Skin epidermis (tissue), 12 donors: ENCODE measurements around the gene CSNK1E.
A peak's percentile ranks its signal among the peaks of the same experiment; 100 is the strongest.

Experiments
- H3K27ac ChIP-seq, 21 experiments: fragments of 200-600 bp; sonication (generic) in 11 of 21; one replicate each; pipeline ENCODE4 v1.5.0; 2020; ENCODE audit warnings: mild to moderate bottlenecking in 3 of 21, inconsistent platforms in 2 of 21, moderate library complexity in 2 of 21
- H3K4me3 ChIP-seq, 7 experiments: fragments of 200-600 bp; sonication (generic) in 2 of 7; one replicate each; pipeline ENCODE4 v1.5.0; 2020; ENCODE audit warnings: inconsistent platforms in 2 of 7, mild to moderate bottlenecking in 2 of 7, moderate library complexity in 1 of 7

Gene CSNK1E

GRCh38 chr22:38260761-38261681 lies 56.2 kb downstream of the CSNK1E start:
- Histone ChIP-seq H3K27ac (peak overlapping the region in 19 of 21 experiments; percentile 3 to 77 (median 70)), H3K4me3 (no peak overlapping the region)

GRCh38 chr22:38259370-38259769 lies 57.9 kb downstream of the CSNK1E start:
- peak overlapping the region in 6 of 21 experiments; percentile 11 to 49 (median 18) for H3K27ac ChIP-seq

GRCh38 chr22:38258895-38259294 lies 58.3 kb downstream of the CSNK1E start:
- Histone ChIP-seq H3K4me3 (no peak overlapping the region), H3K27ac (peak overlapping the region in 6 of 21 experiments; percentile 11 to 73 (median 38))

More at GRCh38 chr22:38259370-38259769, 57.9 kb downstream of the CSNK1E start:
- H3K4me3 ChIP-seq, result no peak overlapping the region

GRCh38 chr22:38257650-38258250 lies 59.5 kb downstream of the CSNK1E start:
- Histone ChIP-seq H3K27ac (peak overlapping the region in 12 of 21 experiments; percentile 34 to 80 (median 67)), H3K4me3 (no peak overlapping the region)

- Histone ChIP-seq H3K4me3 (no peak overlapping the region), H3K27ac (peak overlapping the region in 14 of 21 experiments; percentile 17 to 80 (median 64))
Measured at GRCh38 chr22:38257181-38257580, 60.1 kb downstream of the CSNK1E start.

GRCh38 chr22:38255697-38256096 lies 61.5 kb downstream of the CSNK1E start:
- Histone ChIP-seq H3K4me3 (no peak overlapping the region), H3K27ac (no peak overlapping the region)

GRCh38 chr22:38251341-38251692 lies 65.9 kb downstream of the CSNK1E start:
- H3K27ac ChIP-seq, result no peak overlapping the region
- no peak overlapping the region for H3K4me3 ChIP-seq

GRCh38 chr22:38250643-38251340 lies 66.4 kb downstream of the CSNK1E start:
- H3K4me3 ChIP-seq, result no peak overlapping the region
- H3K27ac ChIP-seq, result no peak overlapping the region

- no peak overlapping the region for H3K4me3 ChIP-seq
- H3K27ac ChIP-seq, result no peak overlapping the region
Measured at GRCh38 chr22:38249803-38250642, 67.2 kb downstream of the CSNK1E start.

- Histone ChIP-seq H3K4me3 (no peak overlapping the region), H3K27ac (no peak overlapping the region)
Measured at GRCh38 chr22:38249301-38249700, 67.9 kb downstream of the CSNK1E start.

GRCh38 chr22:38248280-38248679 lies 69.0 kb downstream of the CSNK1E start:
- peak overlapping the region in 2 of 21 experiments; percentile 29 to 57 for H3K27ac ChIP-seq
- H3K4me3 ChIP-seq, result no peak overlapping the region

GRCh38 chr22:38247713-38248112 lies 69.5 kb downstream of the CSNK1E start:
- Histone ChIP-seq H3K27ac (peak overlapping the region in 5 of 21 experiments; percentile 14 to 73 (median 40)), H3K4me3 (no peak overlapping the region)

GRCh38 chr22:38246692-38247091 lies 70.5 kb downstream of the CSNK1E start:
- H3K4me3 ChIP-seq, result no peak overlapping the region
- H3K27ac ChIP-seq, result peak overlapping the region in 4 of 21 experiments; percentile 35 to 73 (median 48)

- no peak overlapping the region for H3K4me3 ChIP-seq
- H3K27ac ChIP-seq, result no peak overlapping the region
Measured at GRCh38 chr22:38246046-38246658, 71.1 kb downstream of the CSNK1E start.

GRCh38 chr22:38244106-38244505 lies 73.1 kb downstream of the CSNK1E start:
- Histone ChIP-seq H3K4me3 (no peak overlapping the region), H3K27ac (no peak overlapping the region)

- Histone ChIP-seq H3K27ac (peak overlapping the region in 5 of 21 experiments; percentile 25 to 50 (median 35)), H3K4me3 (no peak overlapping the region)
Measured at GRCh38 chr22:38243007-38243765, 74.0 kb downstream of the CSNK1E start.

GRCh38 chr22:38240734-38241252 lies 76.4 kb downstream of the CSNK1E start:
- no peak overlapping the region for H3K4me3 ChIP-seq
- peak overlapping the region in 4 of 21 experiments; percentile 11 to 38 (median 18) for H3K27ac ChIP-seq
